NCI-H2196 (cell line): ENCODE data around the gene P2RX7.

Experiments used
- DNase-seq: peaks from one replicate; lab custom pipeline; 2025; ENCODE audit not compliant: unreplicated experiment; lab: John Stamatoyannopoulos, UW

P2RX7 gene

GRCh38 chr12:121110211-121110940 lies 22.3 kb upstream of the P2RX7 start:
- peak; percentile 65 for DNase-seq

- DNase-seq, result no peak
These were observed 21.0 kb upstream of the P2RX7 start for GRCh38 chr12:121111684-121112083.

- no peak for DNase-seq
These were observed 20.2 kb upstream of the P2RX7 start for GRCh38 chr12:121112496-121112895.

- no peak for DNase-seq
These were observed 19.6 kb upstream of the P2RX7 start for GRCh38 chr12:121113057-121113456.

GRCh38 chr12:121114019-121114639 lies 18.5 kb upstream of the P2RX7 start:
- DNase-seq, result no peak

GRCh38 chr12:121114806-121115205 lies 17.9 kb upstream of the P2RX7 start:
- no peak for DNase-seq

GRCh38 chr12:121115530-121115929 lies 17.1 kb upstream of the P2RX7 start:
- no peak for DNase-seq

GRCh38 chr12:121116318-121117225 lies 16.1 kb upstream of the P2RX7 start:
- DNase-seq, result no peak

- no peak for DNase-seq
These were observed 15.4 kb upstream of the P2RX7 start for GRCh38 chr12:121117226-121117777.

GRCh38 chr12:121120323-121120722 lies 12.4 kb upstream of the P2RX7 start:
- DNase-seq, result no peak

GRCh38 chr12:121120989-121121755 lies 11.5 kb upstream of the P2RX7 start:
- no peak for DNase-seq

GRCh38 chr12:121121805-121122204 lies 10.9 kb upstream of the P2RX7 start:
- no peak for DNase-seq

- DNase-seq, result no peak
These were observed 9.2 kb upstream of the P2RX7 start for GRCh38 chr12:121123488-121123887.

GRCh38 chr12:121124402-121125109 lies 8.1 kb upstream of the P2RX7 start:
- DNase-seq, result peak; percentile 32

- DNase-seq, result no peak
These were observed 5.2 kb upstream of the P2RX7 start for GRCh38 chr12:121127501-121127900.

GRCh38 chr12:121128908-121129810 lies 3.5 kb upstream of the P2RX7 start:
- DNase-seq, result peak; percentile 62

- no peak for DNase-seq
These were observed 2.9 kb upstream of the P2RX7 start for GRCh38 chr12:121129811-121130147.

GRCh38 chr12:121130866-121131373 lies 1.8 kb upstream of the P2RX7 start:
- DNase-seq, result no peak

GRCh38 chr12:121131941-121132341 lies 735 bp upstream of the P2RX7 start:
- DNase-seq, result no peak
